ENCODE results near the gene SKAP2.

Gene SKAP2

GRCh38 chr7:26863518-26864308 lies 677 bp downstream of the SKAP2 start:
- TF ChIP-seq CTCF (IDR thresholded peaks at IDR 0.05; ENCODE audit: low read depth, low read length) = no peak
- no peak for DNase-seq (ENCODE audit: extremely low read depth, low read depth)

- no peak for TF ChIP-seq CTCF (IDR thresholded peaks at IDR 0.05; ENCODE audit: low read depth, low read length)
- DNase-seq (ENCODE audit: extremely low read depth, low read depth) = no peak
Observed at GRCh38 chr7:26862834-26863233, 1.6 kb downstream of the SKAP2 start.

GRCh38 chr7:26861050-26861449 lies 3.3 kb downstream of the SKAP2 start:
- DNase-seq (ENCODE audit: extremely low read depth, low read depth) = no peak
- no peak for TF ChIP-seq CTCF (IDR thresholded peaks at IDR 0.05; ENCODE audit: low read depth, low read length)

GRCh38 chr7:26860361-26860760 lies 4.0 kb downstream of the SKAP2 start:
- no peak for TF ChIP-seq CTCF (IDR thresholded peaks at IDR 0.05; ENCODE audit: low read depth, low read length)
- no peak for DNase-seq (ENCODE audit: extremely low read depth, low read depth)

GRCh38 chr7:26859720-26860119 lies 4.7 kb downstream of the SKAP2 start:
- DNase-seq (ENCODE audit: extremely low read depth, low read depth) = no peak
- no peak for TF ChIP-seq CTCF (IDR thresholded peaks at IDR 0.05; ENCODE audit: low read depth, low read length)

- DNase-seq (ENCODE audit: extremely low read depth, low read depth) = no peak
- no peak for TF ChIP-seq CTCF (IDR thresholded peaks at IDR 0.05; ENCODE audit: low read depth, low read length)
Observed at GRCh38 chr7:26858735-26859134, 5.7 kb downstream of the SKAP2 start.

- no peak for TF ChIP-seq CTCF (IDR thresholded peaks at IDR 0.05; ENCODE audit: low read depth, low read length)
- no peak for DNase-seq (ENCODE audit: extremely low read depth, low read depth)
Observed at GRCh38 chr7:26858241-26858715, 6.1 kb downstream of the SKAP2 start.
